PC-3 (cell line): ENCODE results near the gene ABHD16A. TPM values are rescaled to one million over a fixed set of nuclear protein-coding genes. Genes with fewer than 3 reads are reported as not detected.

Experiments
- ATAC-seq: fragments of 200-7000 bp; cut with Tn5 transposase; 2 replicates; pipeline ENCODE4 v1.9.1; 2020; ENCODE audit warnings: mild to moderate bottlenecking, moderate library complexity
- BruUV-seq: library from RNA; stranded (reverse); fragments of 400-500 nt; replicated peaks from 2 replicates; lab custom pipeline; 2021; lab: Mats Ljungman, UMichigan
- CTCF ChIA-PET: fragments of 300-600 bp; sonication (Branson Sonifier 250); formaldehyde crosslinking; loops from one replicate; lab custom pipeline; 2022; ENCODE audit warnings: antibody characterized with exemption; lab: Charles Lee
- POLR2A ChIA-PET: fragments of 300-600 bp; sonication (Branson Sonifier 250); formaldehyde crosslinking; loops from one replicate; lab custom pipeline; 2022; ENCODE audit warnings: antibody characterized with exemption; ENCODE audit not compliant: unreplicated experiment; lab: Charles Lee
- DNase-seq: peaks from one replicate; pipeline ENCODE4 v3.0.0-alpha.2; 2015
- H2AFZ ChIP-seq: fragments of 300-600 bp; sonication (generic); 2 replicates; pipeline ENCODE4 v1.6.0; 2016; ENCODE audit warnings: antibody characterized with exemption, low read length
- H3F3A ChIP-seq: fragments of 300-600 bp; sonication (generic); one replicate; pipeline ENCODE4 v1.6.0; 2017; ENCODE audit warnings: antibody characterized with exemption, low read length, control low read depth, mild to moderate bottlenecking; ENCODE audit not compliant: unreplicated experiment
- H3K27ac ChIP-seq: fragments of 300-600 bp; sonication (generic); 2 replicates; pipeline ENCODE4 v1.5.1; 2016; ENCODE audit warnings: mild to moderate bottlenecking, low read length
- H3K27me3 ChIP-seq: fragments of 300-600 bp; sonication (generic); 2 replicates; pipeline ENCODE4 v1.6.1; 2016; ENCODE audit warnings: low read length, mixed read lengths
- H3K36me3 ChIP-seq: fragments of 300-600 bp; sonication (generic); 2 replicates; pipeline ENCODE4 v1.6.1; 2016; ENCODE audit warnings: low read depth, mixed run types, low read length, mixed read lengths
- H3K4me1 ChIP-seq: fragments of 300-600 bp; sonication (generic); 2 replicates; pipeline ENCODE4 v1.5.1; 2016; ENCODE audit warnings: low read length; ENCODE audit not compliant: insufficient read depth
- H3K4me2 ChIP-seq: fragments of 300-600 bp; sonication (generic); 2 replicates; pipeline ENCODE4 v1.6.0; 2016; ENCODE audit warnings: low read length
- H3K4me3 ChIP-seq: fragments of 300-600 bp; sonication (generic); 2 replicates; pipeline ENCODE4 v1.5.1; 2016; ENCODE audit warnings: mild to moderate bottlenecking, low read length, mixed read lengths
- H3K79me2 ChIP-seq: fragments of 300-600 bp; sonication (generic); 2 replicates; pipeline ENCODE4 v1.6.1; 2017; ENCODE audit warnings: low read length, mixed read lengths
- H3K9ac ChIP-seq: fragments of 300-600 bp; sonication (generic); 2 replicates; pipeline ENCODE4 v1.6.0; 2016; ENCODE audit warnings: mild to moderate bottlenecking, low read length
- H3K9me2 ChIP-seq: fragments of 300-600 bp; sonication (generic); replicated peaks from 2 replicates; pipeline ENCODE4 v1.6.1; 2016; ENCODE audit warnings: mixed run types, low read length, mixed read lengths
- H3K9me3 ChIP-seq: fragments of 300-600 bp; sonication (generic); 2 replicates; pipeline ENCODE4 v1.6.1; 2016; ENCODE audit warnings: low read length, mixed read lengths
- H4K20me1 ChIP-seq: fragments of 300-600 bp; sonication (generic); 2 replicates; pipeline ENCODE4 v1.6.1; 2016; ENCODE audit warnings: low read length, mixed read lengths
- EZH2 ChIP-seq: fragments of 300-600 bp; sonication (generic); IDR thresholded peaks from one replicate; pipeline ENCODE4 v1.6.1; 2017; ENCODE audit warnings: antibody characterized with exemption, mild to moderate bottlenecking, low read length; ENCODE audit not compliant: unreplicated experiment
- EZH2phosphoT487 ChIP-seq: fragments of 300-600 bp; sonication (generic); IDR thresholded peaks from 2 replicates; pipeline ENCODE4 v1.6.1; 2018; ENCODE audit warnings: mild to moderate bottlenecking, antibody characterized with exemption, low read length, borderline replicate concordance
- intact Hi-C: fragments of 100-400 bp; cut with micrococcal nuclease; formaldehyde crosslinking; loops from 2 replicates; pipeline ENCODE4 v1.9.0; 2023
- total RNA-seq: library from RNA; depleted of rRNA; stranded (reverse); fragments of >200 nt; gene quantifications from 2 replicates; pipeline ENCODE4 v1.2.3, GENCODE V29; 2014
- TF ChIP-seq, protein P1 (sequence below): fragments of 300-600 bp; sonication (generic); conservative IDR thresholded peaks from 2 replicates; pipeline ENCODE4 v1.5.1; 2017; ENCODE audit warnings: antibody characterized with exemption, low read depth, mild to moderate bottlenecking, low read length

The ABHD16A gene
- total RNA-seq, 1 experiment from 2014 or later: 52.0 TPM

GRCh38 chr6:31652925-31653724 is 50.0 kb downstream of the ABHD16A start:
- Histone ChIP-seq H3K36me3 (peaks cover 23% of the 10 kb centered on the region), H3K79me2 (peaks cover 46% of the 10 kb centered on the region)
- POLR2A ChIA-PET: interaction anchor here (0.6 to 0.7 kb wide), 4 partner anchors 10 to 245 kb away, joined by 5 to 14 read pairs (median 9); no protein-coding TSS in a partner anchor

GRCh38 chr6:31651602-31652191 is 51.4 kb downstream of the ABHD16A start:
- H3K4me3 ChIP-seq: peak overlapping the region; percentile 88
- peak overlapping the region; percentile 95 for H3K9ac ChIP-seq
- no peaks in the 10 kb centered on the region for H3F3A ChIP-seq
- peak overlapping the region; percentile 69 for H2AFZ ChIP-seq
- peak overlapping the region; percentile 86 for H3K27ac ChIP-seq
- H3K4me2 ChIP-seq: peak overlapping the region; percentile 90
- no peaks in the 10 kb centered on the region for H3K9me3 ChIP-seq
- intact Hi-C loops: loop anchor here (1.0 kb wide), 1 partner anchor 31 kb away; the partner anchor contains the start of gene PRRC2A
- H4K20me1 ChIP-seq: no peaks in the 10 kb centered on the region; the same call in 1 of the 2 replicates
- H3K4me1 ChIP-seq: peaks cover 17% of the 10 kb centered on the region
- peak; percentile 62 for ATAC-seq
- H3K36me3 ChIP-seq: peaks cover 32% of the 10 kb centered on the region
- H3K27me3 ChIP-seq: no peaks in the 10 kb centered on the region
- ChIA-PET CTCF (no interaction called here), POLR2A (interaction anchor here (0.6 to 1.0 kb wide), 3 partner anchors 14 to 30 kb away, joined by 4 to 7 read pairs (median 6); no protein-coding TSS in a partner anchor)
- H3K79me2 ChIP-seq: peaks cover 36% of the 10 kb centered on the region
- TSS peak; percentile 54 for BruUV-seq
- TF ChIP-seq EZH2 (no peak), EZH2phosphoT487 (no peak)
- TF ChIP-seq, protein P1, sequence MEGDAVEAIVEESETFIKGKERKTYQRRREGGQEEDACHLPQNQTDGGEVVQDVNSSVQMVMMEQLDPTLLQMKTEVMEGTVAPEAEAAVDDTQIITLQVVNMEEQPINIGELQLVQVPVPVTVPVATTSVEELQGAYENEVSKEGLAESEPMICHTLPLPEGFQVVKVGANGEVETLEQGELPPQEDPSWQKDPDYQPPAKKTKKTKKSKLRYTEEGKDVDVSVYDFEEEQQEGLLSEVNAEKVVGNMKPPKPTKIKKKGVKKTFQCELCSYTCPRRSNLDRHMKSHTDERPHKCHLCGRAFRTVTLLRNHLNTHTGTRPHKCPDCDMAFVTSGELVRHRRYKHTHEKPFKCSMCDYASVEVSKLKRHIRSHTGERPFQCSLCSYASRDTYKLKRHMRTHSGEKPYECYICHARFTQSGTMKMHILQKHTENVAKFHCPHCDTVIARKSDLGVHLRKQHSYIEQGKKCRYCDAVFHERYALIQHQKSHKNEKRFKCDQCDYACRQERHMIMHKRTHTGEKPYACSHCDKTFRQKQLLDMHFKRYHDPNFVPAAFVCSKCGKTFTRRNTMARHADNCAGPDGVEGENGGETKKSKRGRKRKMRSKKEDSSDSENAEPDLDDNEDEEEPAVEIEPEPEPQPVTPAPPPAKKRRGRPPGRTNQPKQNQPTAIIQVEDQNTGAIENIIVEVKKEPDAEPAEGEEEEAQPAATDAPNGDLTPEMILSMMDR: no peak
- peak; percentile 52 for DNase-seq
- H3K9me2 ChIP-seq: no peaks in the 10 kb centered on the region

More at GRCh38 chr6:31652925-31653724, 50.0 kb downstream of the ABHD16A start:
- Histone ChIP-seq H4K20me1 (no peaks in the 10 kb centered on the region; the same call in 1 of the 2 replicates), H3K27ac (peak overlapping the region; percentile 86), H2AFZ (peak overlapping the region; percentile 69), H3F3A (no peaks in the 10 kb centered on the region), H3K4me1 (peaks cover 24% of the 10 kb centered on the region), H3K27me3 (no peaks in the 10 kb centered on the region), H3K9ac (peak overlapping the region; percentile 95), H3K4me3 (peak overlapping the region; percentile 88), H3K9me3 (no peaks in the 10 kb centered on the region), H3K9me2 (no peaks in the 10 kb centered on the region), H3K4me2 (peak overlapping the region; percentile 90)
- TF ChIP-seq, protein P1: 0 out of 2 replicates have a peak, but pooled peaks have one; percentile 22
- no peak for TF ChIP-seq EZH2
- intact Hi-C loops: loop anchor here (1.0 kb wide), 1 partner anchor 33 kb away; the partner anchor contains the start of gene PRRC2A
- TSS peak; percentile 94 for BruUV-seq
- peak; percentile 66 for ATAC-seq
- CTCF ChIA-PET: interaction anchor here (0.6 kb wide), 1 partner anchor 1319 kb away, joined by 5 read pairs; no protein-coding TSS in a partner anchor
- no peak for DNase-seq
